ENCODE results near the gene RHCE. TPM values are rescaled to one million over a fixed set of nuclear protein-coding genes. Genes with fewer than 3 reads are reported as not detected.
"Not testable (repeated sequence)": the region's sequence is repeated elsewhere in the genome, so short reads cannot be mapped to it uniquely, and the experiment has no call there.

Gene RHCE
- total RNA-seq, 1 experiment from 2014 or later: not detected

GRCh38 chr1:25467193-25467592 is 46.6 kb upstream of the RHCE start:
- intact Hi-C loops (cut with micrococcal nuclease; ENCODE audit: unreplicated experiment): no loop called here
- Histone ChIP-seq H3K9me3 (ENCODE audit: low read depth, low read length, poor library complexity, severe bottlenecking) (no peaks in the 10 kb centered on the region), H3K27ac (ENCODE audit: low read depth, low read length, poor library complexity, severe bottlenecking) (no peak overlapping the region), H3K4me3 (ENCODE audit: low read depth, low read length, poor library complexity, severe bottlenecking) (no peak overlapping the region), H3K36me3 (ENCODE audit: insufficient read depth, low read length, poor library complexity, severe bottlenecking) (no peaks in the 10 kb centered on the region), H3K27me3 (replicated peaks; ENCODE audit: insufficient read depth, low read depth, low read length, poor library complexity) (no peaks in the 10 kb centered on the region), H3K4me1 (ENCODE audit: insufficient read depth, low read length, poor library complexity, severe bottlenecking) (no peaks in the 10 kb centered on the region)
- TF ChIP-seq CTCF (conservative IDR thresholded peaks at IDR 0.05; ENCODE audit: low read depth, low read length) (no peak), EZH2 (IDR thresholded peaks at IDR 0.05; ENCODE audit: borderline replicate concordance, low read depth, low read length, poor library complexity, severe bottlenecking) (no peak)
- DNase-seq (ENCODE audit: low spot score): no peak
- POLR2A ChIA-PET (ENCODE audit: low non-redundant PET): no interaction called here
- no TSS peak for BruUV-seq (replicated peaks)
- CTCF ChIA-PET: no interaction called here

DNA sequence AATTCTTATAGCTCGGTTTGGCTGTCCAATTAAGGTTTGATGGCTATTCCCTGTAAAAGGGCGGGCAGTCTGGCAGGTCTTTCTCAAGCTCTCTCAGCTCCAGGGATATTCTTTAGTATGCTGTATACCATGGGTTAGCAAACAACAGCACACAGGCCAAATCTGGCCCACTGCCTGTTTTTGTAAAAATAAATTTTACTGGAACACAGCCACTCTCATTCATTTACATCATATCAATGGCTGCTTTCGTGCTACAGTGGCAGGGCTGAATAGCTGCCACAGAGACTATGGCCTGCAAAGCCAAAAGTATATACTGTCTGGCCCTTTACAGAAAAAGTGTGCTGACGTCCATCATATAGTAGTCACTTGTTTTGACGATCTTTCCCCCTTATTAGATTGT is 42.1 kb upstream of the RHCE start:
- intact Hi-C loops (cut with micrococcal nuclease; ENCODE audit: unreplicated experiment): no loop called here
- CTCF ChIA-PET: no interaction called here

GRCh38 chr1:25461849-25462248 is 41.2 kb upstream of the RHCE start:
- no peak for DNase-seq (ENCODE audit: low spot score)
- Histone ChIP-seq H3K27ac (ENCODE audit: low read depth, low read length, poor library complexity, severe bottlenecking) (no peak overlapping the region), H3K27me3 (replicated peaks; ENCODE audit: insufficient read depth, low read depth, low read length, poor library complexity) (no peaks in the 10 kb centered on the region), H3K4me1 (ENCODE audit: insufficient read depth, low read length, poor library complexity, severe bottlenecking) (no peaks in the 10 kb centered on the region), H3K4me3 (ENCODE audit: low read depth, low read length, poor library complexity, severe bottlenecking) (no peak overlapping the region), H3K36me3 (ENCODE audit: insufficient read depth, low read length, poor library complexity, severe bottlenecking) (no peaks in the 10 kb centered on the region), H3K9me3 (ENCODE audit: low read depth, low read length, poor library complexity, severe bottlenecking) (no peaks in the 10 kb centered on the region)
- no TSS peak for BruUV-seq (replicated peaks)
- no peak for TF ChIP-seq EZH2 (IDR thresholded peaks at IDR 0.05; ENCODE audit: borderline replicate concordance, low read depth, low read length, poor library complexity, severe bottlenecking)
- ChIA-PET CTCF (no interaction called here), POLR2A (ENCODE audit: low non-redundant PET) (no interaction called here)
- intact Hi-C loops (cut with micrococcal nuclease; ENCODE audit: unreplicated experiment): no loop called here

More for the DNA sequence above, 42.1 kb upstream of the RHCE start:
- no peak overlapping the region for H3K27ac ChIP-seq (ENCODE audit: low read depth, low read length, poor library complexity, severe bottlenecking)
- H3K4me3 ChIP-seq (ENCODE audit: low read depth, low read length, poor library complexity, severe bottlenecking): no peak overlapping the region
- DNase-seq (ENCODE audit: low spot score): no peak
- no peaks in the 10 kb centered on the region for H3K4me1 ChIP-seq (ENCODE audit: insufficient read depth, low read length, poor library complexity, severe bottlenecking)
- no peaks in the 10 kb centered on the region for H3K36me3 ChIP-seq (ENCODE audit: insufficient read depth, low read length, poor library complexity, severe bottlenecking)
- BruUV-seq (replicated peaks): no TSS peak
- no peak for TF ChIP-seq EZH2 (IDR thresholded peaks at IDR 0.05; ENCODE audit: borderline replicate concordance, low read depth, low read length, poor library complexity, severe bottlenecking)
- TF ChIP-seq CTCF (conservative IDR thresholded peaks at IDR 0.05; ENCODE audit: low read depth, low read length): no peak
- no peaks in the 10 kb centered on the region for H3K9me3 ChIP-seq (ENCODE audit: low read depth, low read length, poor library complexity, severe bottlenecking)
- H3K27me3 ChIP-seq (replicated peaks; ENCODE audit: insufficient read depth, low read depth, low read length, poor library complexity): no peaks in the 10 kb centered on the region
- POLR2A ChIA-PET (ENCODE audit: low non-redundant PET): no interaction called here

GRCh38 chr1:25460816-25461215 is 40.2 kb upstream of the RHCE start:
- H3K9me3 ChIP-seq (ENCODE audit: low read depth, low read length, poor library complexity, severe bottlenecking); H3K4me3 ChIP-seq (ENCODE audit: low read depth, low read length, poor library complexity, severe bottlenecking); POLR2A ChIA-PET (ENCODE audit: low non-redundant PET); H3K27ac ChIP-seq (ENCODE audit: low read depth, low read length, poor library complexity, severe bottlenecking); H3K27me3 ChIP-seq (replicated peaks; ENCODE audit: insufficient read depth, low read depth, low read length, poor library complexity); H3K36me3 ChIP-seq (ENCODE audit: insufficient read depth, low read length, poor library complexity, severe bottlenecking); DNase-seq (ENCODE audit: low spot score); H3K4me1 ChIP-seq (ENCODE audit: insufficient read depth, low read length, poor library complexity, severe bottlenecking); intact Hi-C loops (cut with micrococcal nuclease; ENCODE audit: unreplicated experiment); BruUV-seq (replicated peaks); CTCF ChIA-PET: not testable (repeated sequence)

Data from A673 (cell line).